Lung (tissue), 12 donors: Measurements from ENCODE around the gene MAP7D1. TPM values are rescaled to one million over a fixed set of nuclear protein-coding genes. Genes with fewer than 3 reads are reported as not detected.

Experiments used
- ATAC-seq: fragments of 200-7000 bp; cut with Tn5 transposase; one replicate; pipeline ENCODE4 v1.9.1; 2020; ENCODE audit warnings: moderate number of reproducible peaks; ENCODE audit not compliant: insufficient read depth, low FRiP score
- DNase-seq, 3 donors: peaks; one replicate each; pipeline ENCODE4 v3.0.0-alpha.2; 2013 to 2017
- H3K27ac ChIP-seq, 2 donors: one replicate each; pipeline ENCODE4 v1.5.1; 2013; ENCODE audit warnings: mild to moderate bottlenecking in 2 of 2, moderate library complexity in 2 of 2, control low read depth in 1 of 2, inconsistent platforms in 1 of 2, low read depth in 1 of 2, low read length in 1 of 2
- H3K27me3 ChIP-seq, 3 donors: one replicate each; pipeline ENCODE4 v1.5.1; 2013; ENCODE audit warnings: low read length in 2 of 3; ENCODE audit not compliant: control insufficient read depth in 3 of 3, insufficient read depth in 3 of 3
- H3K36me3 ChIP-seq, 4 donors: one replicate each; pipeline ENCODE4 v1.5.1; 2013; ENCODE audit warnings: low read length in 4 of 4, mild to moderate bottlenecking in 1 of 4, moderate library complexity in 1 of 4; ENCODE audit not compliant: control insufficient read depth in 4 of 4, insufficient read depth in 4 of 4
- H3K4me1 ChIP-seq, 5 donors: one replicate each; pipeline ENCODE4 v1.5.1; 2013; ENCODE audit warnings: low read length in 5 of 5, mild to moderate bottlenecking in 2 of 5, moderate library complexity in 1 of 5; ENCODE audit not compliant: control insufficient read depth in 5 of 5, insufficient read depth in 5 of 5
- H3K4me3 ChIP-seq: one replicate; pipeline ENCODE4 v1.5.1; 2013; ENCODE audit warnings: mild to moderate bottlenecking, control low read depth, moderate library complexity
- H3K9ac ChIP-seq, 2 donors: one replicate each; pipeline ENCODE4 v1.5.1; 2013; ENCODE audit warnings: low read length in 2 of 2, control low read depth in 1 of 2; ENCODE audit not compliant: insufficient read depth in 1 of 2
- H3K9me3 ChIP-seq, 4 donors: one replicate each; pipeline ENCODE4 v1.5.1; 2013; ENCODE audit warnings: low read length in 3 of 4, mild to moderate bottlenecking in 1 of 4, moderate library complexity in 1 of 4; ENCODE audit not compliant: control insufficient read depth in 4 of 4, insufficient read depth in 3 of 4
- WGBS, 2 donors: extraction: QIAGEN DNeasy Blood & Tissue Kit; methylation state at CpG; one replicate each; pipeline ENCODE4 v1.1.7; 2013; 5-methylcytosine and 5-hydroxymethylcytosine counted together
- polyA plus RNA-seq, 2 donors: library from polyadenylated mRNA; stranded (reverse); fragments of 200-250 nt; gene quantifications; one replicate each; pipeline ENCODE4 v1.2.1, GENCODE V29; 2013
- total RNA-seq, 2 donors: library from RNA; depleted of rRNA in 1 of 2; stranded (reverse); fragments of >200 nt in 1 of 2; gene quantifications; one replicate each; pipeline ENCODE4 v1.2.1, GENCODE V29; 2014 to 2021
- TF ChIP-seq, protein P1 (sequence below): IDR thresholded peaks from 2 replicates; pipeline ENCODE4 v1.5.1; 2012; ENCODE audit warnings: mild to moderate bottlenecking; ENCODE audit errors: control extremely low read depth, extremely low read depth
- donor health status: control.
- donor health status: control.
- donor health status: Bipolar disorder and iron deficiency.
- donor health status: healthy.
- donor health status: DM: yes; HTN: yes; CAD: no.

MAP7D1 gene
- total and polyA plus RNA-seq, 4 donors: 47.3 to 140 (median 78.5) TPM

DNA sequence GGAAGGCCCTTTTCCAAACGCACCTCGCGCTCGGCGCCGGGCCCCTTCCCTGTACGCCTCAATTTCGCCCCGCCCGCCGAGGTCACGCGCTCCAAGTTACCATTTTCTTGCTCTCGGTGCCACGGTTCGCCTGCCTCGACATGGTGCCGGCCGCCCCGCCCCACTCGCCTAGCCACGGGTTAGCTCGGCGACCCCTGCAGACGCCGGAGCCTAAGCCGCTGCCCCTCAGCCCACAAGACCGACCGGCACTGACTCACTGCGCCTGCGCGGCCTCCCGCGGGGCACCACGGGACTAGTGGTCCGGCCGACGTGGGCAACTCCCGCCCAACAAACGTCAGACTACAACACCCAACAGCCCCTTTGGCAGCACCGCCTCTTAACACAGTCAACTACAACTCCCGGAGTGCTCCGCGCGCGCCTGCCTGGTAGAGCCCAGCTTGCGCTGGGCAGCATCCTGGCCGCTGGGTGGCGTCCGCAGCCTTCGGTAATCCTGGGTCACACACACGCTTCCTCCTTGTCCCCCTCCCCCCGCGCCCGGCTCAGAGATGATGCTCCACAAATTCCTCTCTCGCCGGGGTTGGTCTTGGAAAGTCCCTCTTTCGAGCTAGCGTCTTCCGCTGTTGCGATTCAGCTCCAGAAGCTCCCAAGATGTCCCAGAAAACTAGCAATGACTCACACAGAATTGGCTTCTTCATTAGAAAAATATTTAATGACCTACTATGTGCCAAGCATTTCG, 6.6 kb upstream of the MAP7D1 start, which contains the start of gene TRAPPC3:
TSS of gene TRAPPC3 (minus strand) at position 250 of the 736 bp plus-strand sequence. CDS start at position 142, 108 bp downstream.
- 1% methylated on average over 59 to 62 of the region's 62 CpGs for WGBS, 2 donors
- DNase-seq (peak; percentile 100), ATAC-seq (peak; percentile 90)
- no peaks in the 10 kb centered on the region for H3K27me3 ChIP-seq
- H3K4me1 ChIP-seq: peaks cover 7 to 26% (median 16%) of the 10 kb centered on the region in 5 donors
- TF ChIP-seq, protein P1, sequence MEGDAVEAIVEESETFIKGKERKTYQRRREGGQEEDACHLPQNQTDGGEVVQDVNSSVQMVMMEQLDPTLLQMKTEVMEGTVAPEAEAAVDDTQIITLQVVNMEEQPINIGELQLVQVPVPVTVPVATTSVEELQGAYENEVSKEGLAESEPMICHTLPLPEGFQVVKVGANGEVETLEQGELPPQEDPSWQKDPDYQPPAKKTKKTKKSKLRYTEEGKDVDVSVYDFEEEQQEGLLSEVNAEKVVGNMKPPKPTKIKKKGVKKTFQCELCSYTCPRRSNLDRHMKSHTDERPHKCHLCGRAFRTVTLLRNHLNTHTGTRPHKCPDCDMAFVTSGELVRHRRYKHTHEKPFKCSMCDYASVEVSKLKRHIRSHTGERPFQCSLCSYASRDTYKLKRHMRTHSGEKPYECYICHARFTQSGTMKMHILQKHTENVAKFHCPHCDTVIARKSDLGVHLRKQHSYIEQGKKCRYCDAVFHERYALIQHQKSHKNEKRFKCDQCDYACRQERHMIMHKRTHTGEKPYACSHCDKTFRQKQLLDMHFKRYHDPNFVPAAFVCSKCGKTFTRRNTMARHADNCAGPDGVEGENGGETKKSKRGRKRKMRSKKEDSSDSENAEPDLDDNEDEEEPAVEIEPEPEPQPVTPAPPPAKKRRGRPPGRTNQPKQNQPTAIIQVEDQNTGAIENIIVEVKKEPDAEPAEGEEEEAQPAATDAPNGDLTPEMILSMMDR: peak; percentile 94
- no peaks in the 10 kb centered on the region for H3K9me3 ChIP-seq
- H3K36me3 ChIP-seq: peaks cover 0 to 2% (median 0%) of the 10 kb centered on the region in 4 donors
- H3K27ac ChIP-seq: peak within 1 kb of the TSS; percentile 99
- peak within 1 kb of the TSS; percentile 72 to 88 for H3K9ac ChIP-seq
- peak within 1 kb of the TSS; percentile 63 for H3K4me3 ChIP-seq

DNA sequence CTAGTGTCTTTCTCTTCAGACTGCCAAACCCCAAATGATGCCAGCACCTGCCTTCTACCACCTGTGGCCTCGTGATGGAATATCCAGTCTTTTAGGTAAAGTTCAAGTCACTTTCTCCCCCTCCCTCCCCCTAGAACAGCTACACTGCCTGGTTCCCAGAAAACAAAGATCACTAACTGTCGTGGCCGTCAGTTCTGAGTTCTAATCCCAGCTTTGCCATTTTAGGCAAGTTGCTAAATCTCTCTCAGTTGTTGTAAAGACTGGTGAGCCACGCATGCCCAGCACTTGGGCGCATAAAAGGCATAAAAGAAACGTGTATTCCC, 6.0 kb upstream of the MAP7D1 start:
- H3K36me3 ChIP-seq: peaks cover 0 to 2% (median 0%) of the 10 kb centered on the region in 4 donors
- DNase-seq (no peak), ATAC-seq (no peak)
- H3K4me3 ChIP-seq: no peak overlapping the region
- H3K9ac ChIP-seq: peak overlapping the region in 1 of 2 donors; percentile 54
- peaks cover 7 to 30% (median 18%) of the 10 kb centered on the region in 5 donors for H3K4me1 ChIP-seq
- H3K27me3 ChIP-seq: no peaks in the 10 kb centered on the region
- H3K27ac ChIP-seq: peak overlapping the region; percentile 99
- WGBS, 2 donors: 29 to 49% methylated on average over 6 of the region's 6 CpGs
- no peaks in the 10 kb centered on the region for H3K9me3 ChIP-seq
- TF ChIP-seq, protein P1: no peak

DNA sequence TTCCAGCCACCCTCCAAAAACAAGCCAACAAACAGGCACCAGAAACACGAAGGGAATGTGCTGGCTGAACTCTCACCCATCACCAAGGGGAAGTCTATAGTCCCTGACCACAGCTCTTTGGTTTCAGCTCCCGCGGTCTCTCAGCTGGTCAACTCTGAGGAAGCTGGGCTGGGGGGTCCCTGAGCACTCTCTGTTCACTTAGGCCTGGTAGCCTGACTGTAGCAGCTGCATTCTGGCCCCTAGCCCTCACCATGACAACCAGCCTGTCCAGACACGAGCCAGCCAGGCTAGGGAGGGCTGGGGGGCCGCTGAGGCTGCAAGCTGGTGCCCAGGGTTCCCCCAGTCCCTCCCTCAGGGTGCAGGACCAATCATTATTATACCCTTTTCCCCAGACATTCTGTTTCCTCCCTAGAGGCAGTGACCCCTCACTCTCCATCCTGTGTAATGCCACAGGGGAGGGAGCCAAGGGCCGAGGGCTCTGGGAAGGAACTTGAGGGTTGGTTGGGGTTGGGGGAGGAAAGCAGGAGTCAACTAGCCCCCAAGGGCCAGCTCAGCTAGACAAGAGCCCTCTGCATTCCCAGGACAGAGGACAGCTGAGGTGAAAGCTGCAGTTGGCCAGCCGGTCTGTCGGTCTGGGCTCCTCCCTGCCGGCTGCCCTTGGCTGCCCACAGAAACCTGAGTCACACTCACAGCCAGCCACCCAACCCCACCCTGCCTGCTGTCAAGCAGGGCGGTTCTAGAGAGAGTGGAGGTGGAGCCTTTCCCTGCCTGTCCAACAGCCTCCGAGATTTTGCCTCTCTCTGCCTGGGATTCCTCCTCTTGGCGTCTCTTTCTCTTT, 5.4 kb upstream of the MAP7D1 start:
- Histone ChIP-seq H3K27me3 (no peaks in the 10 kb centered on the region), H3K9me3 (no peaks in the 10 kb centered on the region), H3K27ac (peak overlapping the region; percentile 99), H3K4me3 (no peak overlapping the region), H3K9ac (peak overlapping the region in 1 of 2 donors; percentile 54), H3K4me1 (peaks cover 7 to 36% (median 18%) of the 10 kb centered on the region in 5 donors), H3K36me3 (peaks cover 0 to 2% (median 0%) of the 10 kb centered on the region in 4 donors)
- 11% methylated on average over 12 of the region's 12 CpGs for WGBS, 2 donors
- TF ChIP-seq, protein P1: no peak
- ATAC-seq (peak; percentile 80), DNase-seq (peak; percentile 84 to 86 (median 86))
